HUDEP-2 (cell line): Measurements from ENCODE around the gene GSDME.

Source experiments
- DNase-seq, 76 experiments: peaks; one replicate each; lab custom pipeline; 2025; ENCODE audit not compliant: unreplicated experiment in 76 of 76; lab: John Stamatoyannopoulos, UW

The GSDME gene

DNA sequence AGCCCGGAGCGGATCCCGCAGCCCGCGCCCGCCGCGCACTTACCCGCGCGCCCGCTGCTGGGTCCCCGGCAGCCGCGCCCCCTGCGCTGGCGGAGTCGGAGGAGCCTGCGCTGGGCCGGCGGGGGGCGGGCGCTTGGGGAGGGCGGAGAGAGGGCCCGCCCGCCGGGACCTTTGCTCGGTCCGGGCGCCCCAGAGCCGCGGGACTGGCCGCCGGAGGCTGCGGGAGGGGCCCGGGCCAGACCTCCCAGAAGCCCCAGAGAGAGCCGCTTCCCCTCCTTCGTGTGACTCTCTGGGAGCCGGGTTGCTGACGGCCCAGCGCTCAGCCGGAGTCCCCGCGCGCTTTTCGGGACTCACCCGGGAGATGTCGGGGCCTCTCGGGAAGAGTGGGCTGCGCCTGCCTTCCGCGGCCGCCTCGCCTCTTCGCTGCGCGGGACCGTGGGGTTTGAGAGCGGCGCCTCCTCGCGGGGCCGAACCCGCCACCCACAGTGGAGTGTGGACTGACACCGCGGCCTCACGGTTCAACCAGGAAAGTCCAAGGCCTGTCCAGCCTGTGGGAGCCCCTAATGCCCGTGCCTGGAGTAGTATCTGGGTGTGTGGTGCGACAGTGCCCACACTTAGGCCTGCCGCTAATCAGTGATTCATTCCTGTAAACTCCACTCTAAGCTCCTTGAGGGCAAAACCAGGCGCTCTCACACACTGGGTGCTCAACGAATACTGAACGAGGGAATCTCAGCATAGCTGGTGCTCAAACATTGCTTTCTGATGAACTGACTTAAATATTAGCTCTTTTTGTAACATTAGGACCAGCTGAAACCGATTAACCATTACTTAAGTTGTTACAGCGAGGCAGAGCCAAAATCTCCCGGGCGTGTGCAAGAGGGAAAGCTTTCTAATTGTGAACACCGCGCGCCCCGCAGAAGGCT, at the start of gene GSDME:
TSS of gene GSDME (minus strand) at position 112 of the 923 bp plus-strand sequence. CDS start 7,690 bp downstream, outside the sequence.
- DNase-seq, result peak in 2 of 76 experiments; percentile 11 to 12

DNA sequence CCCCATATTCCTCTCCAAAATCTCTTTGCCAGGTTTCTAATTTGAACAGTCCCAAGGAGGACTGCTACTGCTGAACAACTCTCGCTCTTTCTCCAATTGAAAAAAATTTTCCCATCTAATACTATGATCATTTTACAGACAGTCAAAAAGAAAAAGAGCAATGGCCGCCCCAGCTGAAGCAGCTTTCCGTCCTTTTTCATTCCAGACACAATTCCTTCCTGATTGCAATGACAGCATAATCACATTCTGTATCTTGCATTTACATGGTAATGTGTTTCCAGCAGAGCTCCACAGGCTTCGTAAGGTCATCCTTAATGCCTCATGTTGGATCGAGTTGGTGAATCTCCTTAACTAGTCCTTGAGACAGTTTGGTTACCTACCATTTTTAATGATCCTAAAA, 45.0 kb upstream of the GSDME start:
- DNase-seq, result no peak

DNA sequence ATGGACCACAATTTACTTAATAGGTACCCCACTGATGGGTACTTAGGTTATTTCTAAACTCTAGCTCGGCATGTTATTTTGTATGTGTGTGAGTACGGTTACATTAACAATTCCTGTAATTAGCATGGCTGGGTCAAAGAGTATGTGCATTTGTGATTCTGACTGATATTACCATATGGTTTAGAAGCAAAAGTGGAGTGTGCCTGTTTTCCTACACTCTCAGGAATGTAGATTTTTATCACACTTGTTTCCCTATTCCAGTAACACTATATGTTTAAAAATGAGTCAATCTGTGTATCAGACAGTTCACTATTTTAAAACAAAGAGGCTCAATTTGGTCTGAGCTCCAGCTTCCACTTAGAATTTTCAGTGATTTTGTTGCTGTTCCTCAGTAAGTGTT, 44.6 kb upstream of the GSDME start:
- no peak for DNase-seq

DNA sequence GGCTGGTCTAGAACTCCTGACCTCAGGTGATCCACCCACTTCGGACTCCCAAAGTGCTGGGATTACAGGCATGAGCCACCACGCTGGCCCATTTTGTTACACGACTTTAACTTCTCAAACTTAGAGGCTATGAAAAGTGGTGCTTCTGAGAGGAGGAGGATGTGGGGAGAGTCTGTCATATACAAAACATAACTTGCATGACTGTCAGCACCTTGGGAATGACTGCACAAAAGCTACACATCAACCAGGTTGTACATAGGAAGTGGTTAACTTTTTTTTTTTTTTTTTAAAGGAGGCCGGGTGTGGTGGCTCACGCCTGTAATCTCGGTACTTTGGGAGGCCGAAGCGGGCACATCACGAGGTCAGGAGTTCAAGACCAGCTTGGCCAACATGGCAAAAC, 43.4 kb upstream of the GSDME start:
- no peak for DNase-seq

DNA sequence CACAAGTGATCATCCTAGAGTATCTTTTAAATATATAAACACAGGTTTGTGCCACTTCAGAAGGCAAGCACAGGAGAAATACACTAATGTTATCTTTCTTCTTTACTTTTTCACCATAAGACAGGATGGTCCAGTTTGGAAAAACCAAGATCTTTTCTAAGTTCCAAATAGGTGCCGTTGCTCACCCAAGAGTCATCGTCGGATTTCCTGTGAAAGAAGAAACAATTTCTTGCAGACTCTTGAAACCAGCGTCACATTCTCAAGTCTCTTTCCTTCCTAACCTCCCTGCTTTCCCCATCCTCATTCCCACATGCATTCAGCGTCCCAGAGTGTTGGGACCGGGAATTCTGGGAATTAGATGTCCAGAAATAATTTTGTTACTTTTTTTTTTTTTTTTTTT, 42.8 kb upstream of the GSDME start:
- no peak for DNase-seq

DNA sequence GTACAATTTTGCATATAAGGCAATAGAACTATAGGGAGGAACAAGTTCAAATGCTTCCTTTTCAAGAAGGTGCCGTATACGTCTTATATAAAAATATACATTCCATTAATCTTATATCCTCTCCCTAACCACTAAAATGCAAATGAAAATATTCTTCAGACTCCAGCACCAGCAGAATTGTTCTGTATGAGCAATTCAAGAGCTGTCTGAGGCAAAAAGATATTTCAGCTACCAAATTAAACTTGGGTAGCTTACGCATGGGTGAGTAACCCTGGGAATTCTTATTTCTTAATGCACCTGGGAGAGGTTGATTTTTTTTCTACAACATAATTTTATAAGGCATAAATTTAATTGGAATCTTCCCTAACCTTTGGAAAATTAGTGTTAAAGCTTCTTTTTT, 42.2 kb upstream of the GSDME start:
- DNase-seq, result no peak

DNA sequence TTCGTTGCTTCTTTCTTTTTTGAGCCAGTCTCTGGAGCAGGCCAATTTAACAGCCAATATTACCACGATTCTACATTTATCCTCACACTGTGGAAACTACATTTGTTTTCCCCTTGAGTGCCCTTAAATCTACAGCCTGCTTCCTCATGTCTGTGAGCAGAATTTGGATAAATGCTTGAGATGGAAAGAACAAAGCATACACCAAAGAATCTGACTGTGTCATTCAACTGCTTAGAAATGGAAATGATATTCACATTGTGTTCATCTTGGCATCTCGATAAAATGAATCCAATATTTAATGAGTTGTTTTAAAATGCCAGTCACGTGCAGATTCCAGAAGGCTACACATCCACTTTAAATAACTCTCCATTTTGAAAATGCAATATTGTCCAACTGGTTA, 41.0 kb upstream of the GSDME start:
- DNase-seq, result no peak

DNA sequence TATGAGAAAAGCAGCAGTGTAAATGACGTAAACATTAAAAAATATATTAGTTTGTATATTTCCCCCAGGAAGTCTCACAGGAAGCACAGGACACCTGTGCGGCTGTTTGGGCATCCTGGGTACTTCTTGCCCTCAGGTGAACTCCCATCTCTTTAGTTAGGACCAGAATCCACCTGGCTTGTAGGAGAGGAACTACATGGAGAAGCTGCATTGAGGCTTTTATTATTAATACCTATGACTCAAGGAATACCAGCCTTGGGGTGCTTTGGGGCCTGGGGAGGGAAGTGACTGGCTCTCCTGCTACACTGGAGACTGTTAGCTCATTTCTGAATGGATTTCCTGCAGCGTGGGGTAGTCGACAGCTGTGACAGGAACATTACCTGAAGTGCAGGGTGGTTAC, 40.0 kb upstream of the GSDME start:
- no peak for DNase-seq

DNA sequence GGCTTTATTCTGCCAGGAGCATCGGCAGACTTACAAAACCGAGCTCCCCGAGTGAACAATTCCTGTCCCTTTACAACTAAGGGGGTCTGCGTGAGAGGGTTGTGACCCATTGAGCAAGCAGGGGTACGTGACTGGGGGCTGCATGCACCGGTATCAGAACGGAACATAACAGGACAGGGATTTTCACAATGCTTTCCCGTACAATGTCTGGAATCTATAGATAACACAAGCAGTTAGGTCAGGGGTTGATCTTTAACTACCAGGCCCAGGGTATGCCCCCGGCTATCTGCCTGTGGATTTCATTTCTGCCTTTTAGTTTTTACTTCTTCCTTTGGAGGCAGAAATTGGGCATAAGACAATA, 38.1 kb upstream of the GSDME start:
- DNase-seq, result no peak

DNA sequence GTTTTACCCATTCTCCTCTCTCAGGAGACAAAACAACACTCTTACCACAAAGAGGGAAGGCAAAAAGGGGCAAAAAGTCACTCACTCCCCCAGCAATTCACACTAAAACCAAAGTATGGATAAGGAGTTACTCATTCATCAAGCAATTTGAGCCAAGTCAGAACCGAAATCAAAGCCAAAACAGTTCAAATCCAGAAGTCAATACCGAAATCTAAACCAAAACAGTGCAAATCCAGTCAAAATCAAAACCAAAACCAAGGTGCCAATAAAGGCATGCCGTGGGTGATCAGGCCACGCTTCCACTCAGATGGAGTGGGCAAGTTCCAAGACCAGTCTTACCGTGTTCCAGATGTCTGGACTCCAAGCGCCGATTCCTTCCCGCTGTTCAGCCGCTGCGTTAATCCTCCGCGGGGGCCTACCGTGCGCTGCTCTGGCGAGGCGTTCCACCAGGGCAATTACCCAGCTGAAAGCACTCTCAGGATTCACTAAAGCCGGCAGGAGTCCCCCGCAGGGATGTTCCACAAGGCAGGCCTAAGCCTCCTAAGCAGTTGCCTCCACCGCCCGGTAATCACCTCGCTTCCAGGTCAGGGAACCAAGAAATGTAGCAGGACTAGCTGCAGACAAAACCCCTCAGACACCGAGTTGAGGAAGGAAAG, 37.6 kb upstream of the GSDME start:
- DNase-seq, result peak in 1 of 76 experiments; percentile 5

DNA sequence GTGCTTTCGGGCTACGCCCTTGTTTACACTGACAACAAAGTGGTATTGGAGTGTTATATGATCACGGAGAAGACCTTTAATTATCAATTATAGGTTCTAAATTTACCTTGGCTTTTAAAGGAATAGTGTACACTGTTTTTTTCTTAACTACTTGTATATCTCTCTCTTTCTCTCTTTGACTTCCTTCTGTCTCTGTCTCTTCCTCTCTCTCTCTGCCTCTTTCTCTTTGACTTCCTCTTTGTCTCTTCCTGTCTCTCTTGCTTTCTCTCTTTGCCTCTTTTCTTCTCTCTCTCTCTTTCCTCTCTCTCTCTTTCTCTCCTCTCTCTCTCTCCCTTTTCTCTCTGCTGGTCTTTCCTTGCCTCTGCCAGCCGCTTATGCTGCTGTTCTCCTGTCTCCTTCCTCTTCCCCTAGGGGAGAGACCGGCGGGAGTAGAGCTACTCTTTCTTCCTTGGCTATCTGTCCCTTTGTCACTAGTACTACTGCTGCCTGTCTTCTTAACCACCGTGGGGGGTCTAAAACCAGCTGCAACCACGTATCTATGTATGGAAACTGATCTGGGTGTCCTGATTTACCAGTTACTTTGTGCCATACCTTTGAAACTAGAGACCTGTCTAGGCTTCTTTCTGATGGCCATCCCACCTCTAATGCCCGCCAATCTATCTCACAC, 36.9 kb upstream of the GSDME start:
- no peak for DNase-seq

DNA sequence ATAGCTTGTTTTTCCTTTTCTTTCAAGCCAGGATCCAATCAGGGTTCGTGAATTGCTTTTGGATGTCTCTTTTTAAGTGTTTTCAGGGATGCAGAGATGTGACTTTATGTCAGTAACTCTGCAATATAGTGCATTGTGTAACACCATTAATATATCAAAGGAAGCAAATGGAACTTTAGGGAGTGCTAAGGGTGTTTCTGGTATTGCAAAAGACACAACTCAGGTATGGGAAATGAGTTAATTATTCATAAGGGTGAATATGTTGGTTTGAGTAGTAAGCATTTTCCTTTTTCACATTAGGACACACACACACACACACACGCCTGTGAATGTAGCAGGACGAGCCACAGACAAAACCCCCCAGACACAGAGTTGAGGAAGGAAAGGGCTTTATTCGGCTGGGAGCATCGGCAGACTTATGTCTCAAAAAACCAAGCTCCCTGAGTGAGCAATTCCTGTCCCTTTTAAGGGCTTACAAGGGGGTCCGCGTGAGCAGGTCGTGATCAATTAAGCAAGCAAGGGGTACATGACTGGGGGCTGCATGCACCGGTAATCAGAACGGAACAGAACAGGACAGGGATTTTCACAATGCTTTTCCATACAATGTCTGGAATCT, 31.8 kb upstream of the GSDME start:
- no peak for DNase-seq

DNA sequence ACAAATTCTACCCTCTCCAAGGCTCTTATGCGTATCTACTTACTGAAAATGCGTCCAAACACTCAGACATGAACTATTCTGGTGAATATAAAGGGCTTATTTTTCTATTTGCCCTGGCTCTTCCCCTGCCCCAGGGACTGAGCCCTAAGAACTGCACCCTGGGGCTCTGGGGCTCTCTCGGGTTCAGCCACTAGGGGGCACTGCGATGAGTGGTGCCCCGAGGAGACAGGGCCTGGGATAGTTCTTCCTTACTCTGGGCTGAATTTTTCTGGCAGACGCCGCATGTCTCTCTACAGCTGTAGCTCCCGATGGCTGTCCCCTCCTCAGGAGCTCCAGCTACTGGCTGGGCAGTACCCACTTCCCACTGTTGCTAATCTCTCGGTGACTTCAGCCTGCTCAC, 30.8 kb upstream of the GSDME start:
- no peak for DNase-seq

DNA sequence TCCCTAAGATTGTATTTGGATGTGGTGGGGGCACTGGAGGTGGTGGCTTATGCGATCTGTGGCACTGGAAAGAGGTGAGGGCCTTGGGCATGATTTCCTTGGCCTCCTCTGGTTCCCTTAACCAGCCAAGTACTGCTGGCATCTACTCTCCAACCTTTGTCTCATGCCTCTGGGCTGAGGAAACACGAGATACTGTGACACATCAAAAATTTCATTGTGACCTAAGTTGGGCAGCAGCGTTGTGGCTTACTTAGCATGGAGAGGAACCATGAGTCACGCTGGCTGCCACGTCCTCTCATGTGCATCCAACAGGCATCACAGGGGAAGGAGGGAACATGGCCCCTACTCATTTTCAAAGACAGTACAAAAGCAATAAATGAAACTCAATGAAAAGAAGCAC, 29.7 kb upstream of the GSDME start:
- DNase-seq, result peak in 1 of 76 experiments; percentile 7

DNA sequence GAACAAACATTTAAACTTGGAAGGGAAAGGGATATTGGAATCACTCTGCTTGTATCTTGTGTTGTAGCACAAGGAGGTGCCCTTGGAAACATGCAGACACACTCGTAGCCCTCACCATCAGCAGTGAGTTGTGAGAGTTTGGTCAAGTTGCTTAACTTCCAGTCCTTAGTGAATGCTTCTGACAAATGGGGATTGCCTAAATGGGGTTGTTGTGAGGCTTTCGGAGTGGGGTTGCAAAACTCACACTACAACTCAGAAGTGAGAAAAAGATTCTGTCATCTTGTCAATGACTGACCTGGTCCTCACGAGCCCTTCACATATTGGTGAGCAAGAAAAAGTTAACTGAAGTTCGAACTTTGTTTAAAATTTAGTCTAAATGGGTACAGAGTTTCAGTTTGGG, 29.0 kb upstream of the GSDME start:
- DNase-seq, result no peak

DNA sequence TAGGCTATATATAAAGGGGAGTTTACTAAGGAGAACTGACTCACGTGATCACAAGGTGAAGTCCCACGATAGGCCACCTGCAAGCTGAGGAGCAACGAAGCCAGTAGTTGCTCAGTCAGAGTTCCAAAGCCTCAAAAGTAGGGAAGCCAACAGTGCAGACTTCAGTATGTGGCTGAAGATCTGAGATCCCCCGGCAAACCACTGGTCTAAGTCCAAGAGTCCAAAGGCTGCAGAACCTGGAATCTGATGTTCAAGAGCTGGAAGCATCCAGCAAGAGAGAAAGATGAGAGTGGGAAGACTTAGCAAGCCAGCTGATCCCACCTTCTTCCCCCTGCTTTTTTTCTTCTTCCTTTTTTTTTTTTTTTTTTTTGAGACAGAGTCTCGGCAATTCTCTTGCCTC, 27.0 kb upstream of the GSDME start:
- DNase-seq, result no peak

DNA sequence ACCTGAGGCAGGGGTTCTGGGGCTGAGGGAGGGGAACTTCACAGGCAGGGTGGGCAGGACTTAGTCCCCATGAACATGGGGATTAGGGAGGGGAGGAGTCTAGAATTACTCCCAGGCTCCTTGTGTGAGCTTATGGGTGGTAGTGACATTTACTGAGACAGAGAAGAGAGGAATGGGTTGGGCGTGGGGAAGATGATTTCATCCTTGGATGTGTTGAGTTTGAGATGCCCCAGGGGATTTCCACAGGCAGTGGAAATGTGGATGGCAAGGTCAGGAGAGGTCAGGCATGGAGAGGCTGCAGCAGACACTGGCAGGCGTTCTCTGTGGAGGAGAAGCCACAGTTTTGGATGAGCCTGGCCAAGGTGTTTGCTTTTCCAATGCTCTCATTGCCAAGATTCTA, 26.4 kb upstream of the GSDME start:
- no peak for DNase-seq

DNA sequence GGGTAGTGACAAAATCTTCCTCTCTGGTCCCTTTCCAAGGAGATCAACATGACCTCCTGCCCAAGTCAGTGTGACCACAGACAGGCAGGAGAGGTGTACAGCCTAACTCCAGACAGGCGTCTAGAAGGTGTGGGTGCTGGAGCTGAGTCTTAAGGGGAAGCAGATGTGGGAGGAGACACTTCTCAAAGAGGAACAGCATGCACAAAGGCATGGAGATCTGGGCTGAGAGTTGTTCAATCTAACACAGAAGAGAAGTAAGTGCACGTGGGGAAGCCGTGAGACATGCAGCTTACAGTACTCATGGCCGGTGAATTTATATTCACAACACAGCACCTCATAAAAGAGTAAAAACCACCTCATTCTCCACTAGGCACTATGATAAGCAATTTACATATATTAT, 23.8 kb upstream of the GSDME start:
- DNase-seq, result no peak

DNA sequence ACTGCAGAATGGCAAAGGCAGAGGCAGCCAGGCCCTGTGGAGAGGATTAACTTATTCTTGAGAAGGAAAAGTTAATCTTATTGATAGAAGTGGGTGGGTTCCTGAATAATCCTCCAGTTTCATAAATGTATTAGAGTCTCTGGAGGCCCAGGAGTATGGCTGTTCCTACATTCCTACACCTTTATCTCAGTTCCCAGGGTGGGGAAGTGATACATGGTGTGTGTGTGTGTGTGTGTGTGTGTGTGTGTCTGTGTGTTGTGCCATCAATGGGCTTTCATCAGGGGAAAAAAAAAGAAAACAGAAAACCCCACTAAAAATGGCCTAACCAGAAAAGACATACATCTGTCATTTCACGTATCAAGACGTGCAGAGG, 22.0 kb upstream of the GSDME start:
- no peak for DNase-seq

DNA sequence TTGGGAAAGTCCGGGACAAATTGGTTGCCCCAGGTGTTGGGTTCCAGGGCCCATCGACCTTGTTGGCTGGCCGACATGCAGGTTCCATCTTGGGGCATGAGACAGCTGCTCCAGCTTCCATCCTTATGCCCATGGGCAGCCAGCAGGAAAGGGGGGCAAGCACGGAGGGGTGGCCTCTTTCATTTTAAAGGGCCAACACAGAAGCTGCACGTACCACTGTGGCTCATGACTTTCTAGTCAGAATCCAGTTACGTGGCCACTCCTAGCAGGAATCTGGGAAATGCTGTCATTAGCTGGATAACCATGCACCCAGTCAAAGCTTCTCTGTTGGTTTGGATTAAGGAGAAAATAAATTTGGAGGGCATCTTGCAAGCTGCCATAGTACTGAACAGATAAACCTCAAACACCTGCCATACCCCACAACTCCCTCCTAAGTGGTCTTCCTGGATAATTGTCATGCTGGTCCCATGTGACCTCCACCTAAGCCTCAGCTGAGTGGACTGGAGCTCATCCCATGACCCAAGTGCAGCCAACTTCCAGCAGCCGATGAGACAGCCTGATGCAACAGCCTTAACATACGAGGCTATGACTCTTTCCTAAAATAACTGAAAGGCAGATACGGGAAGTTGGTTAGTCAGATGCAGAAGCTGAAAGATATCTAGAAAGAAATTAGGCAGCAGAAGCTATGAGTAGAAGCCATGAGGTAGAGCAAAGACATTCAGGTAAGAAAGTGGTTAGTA, 21.4 kb upstream of the GSDME start:
- no peak for DNase-seq

DNA sequence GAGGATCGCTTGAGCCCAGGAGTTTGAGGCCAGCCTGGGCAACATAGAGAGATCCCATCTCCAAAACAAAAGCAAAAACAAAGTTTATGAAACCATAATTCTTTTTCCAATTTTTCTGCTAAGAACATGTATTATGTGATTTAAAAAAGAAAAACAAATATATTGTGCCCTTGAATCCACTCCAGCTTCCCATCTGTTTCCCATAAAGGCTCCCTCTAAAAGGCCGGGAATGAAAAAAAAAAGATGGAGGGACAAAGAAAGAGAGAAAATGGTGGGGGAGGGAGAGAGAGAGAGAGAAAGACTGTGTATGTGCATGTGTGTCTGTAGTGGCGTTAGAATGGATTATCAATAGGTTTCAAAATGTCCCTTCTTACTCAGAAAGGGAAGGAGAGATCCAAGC, 20.5 kb upstream of the GSDME start:
- DNase-seq, result no peak
